HG03460 (cell line): ENCODE data around the gene LY6G6C.

Experiments
- ATAC-seq: cut with Tn5 transposase; IDR thresholded peaks from one replicate; pipeline ENCODE4 v1.9.1; 2021; ENCODE audit not compliant: unreplicated experiment

Gene LY6G6C

DNA sequence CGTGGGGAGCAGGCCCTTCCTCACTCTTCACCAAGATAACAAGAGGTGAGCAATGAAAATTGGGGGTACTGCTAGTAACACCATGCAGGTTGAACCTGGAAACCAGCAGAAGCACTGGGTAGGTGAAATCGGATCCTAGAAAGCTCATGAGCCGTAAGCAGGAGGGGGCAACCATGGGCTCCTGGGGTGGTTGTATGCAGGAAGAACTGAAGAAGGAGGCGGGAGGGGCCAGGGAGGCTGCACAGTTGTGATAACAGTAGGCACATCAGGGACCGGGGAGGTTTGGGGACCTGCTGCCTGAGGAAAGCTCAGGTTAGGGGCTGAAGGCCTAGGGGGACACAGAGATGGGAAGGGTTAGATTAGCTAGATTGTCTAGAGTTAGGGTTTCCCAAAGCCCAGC, 35.1 kb downstream of the LY6G6C start:
- ATAC-seq: no peak

DNA sequence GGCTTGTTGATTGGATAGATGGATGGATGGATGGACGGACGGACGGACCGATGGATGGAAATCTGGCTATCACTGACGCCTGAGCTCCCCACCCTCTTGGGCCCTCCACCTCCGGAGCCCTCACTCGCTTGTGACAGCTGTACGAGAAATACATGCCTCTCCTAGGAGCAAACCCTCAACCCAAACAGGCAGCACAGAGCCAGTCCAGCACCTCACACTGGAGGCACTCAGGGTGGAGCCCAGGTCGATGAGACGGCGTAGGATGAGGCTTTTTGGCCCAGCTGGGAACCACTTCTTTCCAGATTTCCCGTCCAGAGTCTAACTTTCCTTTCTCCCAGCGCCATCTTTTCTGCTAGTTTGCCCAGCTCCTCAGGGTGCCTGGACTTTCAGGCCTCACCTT, 38.0 kb downstream of the LY6G6C start:
- ATAC-seq: no peak

DNA sequence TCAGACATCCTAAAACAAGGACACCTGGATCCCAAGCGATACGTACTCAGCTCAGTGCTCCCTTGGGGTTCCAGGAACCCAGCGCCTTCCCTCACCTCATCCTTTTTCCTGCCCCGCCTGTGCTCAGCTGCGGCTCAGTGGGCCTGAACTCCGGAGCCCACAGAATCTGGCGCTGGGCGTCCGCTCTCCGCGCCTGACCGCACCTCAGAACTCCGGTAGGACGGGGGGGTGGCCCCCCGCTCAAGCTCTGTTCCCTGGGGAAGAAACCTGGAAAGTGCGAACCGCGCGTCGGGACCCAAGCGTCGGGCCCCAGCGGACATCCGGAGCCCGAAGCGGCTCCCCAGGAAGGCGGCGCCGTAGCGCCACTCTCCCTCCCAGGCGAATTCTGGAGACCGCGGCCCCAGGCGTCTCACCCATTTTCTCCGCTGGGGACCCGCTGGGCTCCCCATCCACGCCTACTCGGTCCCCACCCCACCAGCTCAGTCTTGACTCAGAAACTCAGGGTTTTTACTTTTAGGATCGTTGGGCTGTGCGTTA, 40.3 kb downstream of the LY6G6C start:
- ATAC-seq: no peak

DNA sequence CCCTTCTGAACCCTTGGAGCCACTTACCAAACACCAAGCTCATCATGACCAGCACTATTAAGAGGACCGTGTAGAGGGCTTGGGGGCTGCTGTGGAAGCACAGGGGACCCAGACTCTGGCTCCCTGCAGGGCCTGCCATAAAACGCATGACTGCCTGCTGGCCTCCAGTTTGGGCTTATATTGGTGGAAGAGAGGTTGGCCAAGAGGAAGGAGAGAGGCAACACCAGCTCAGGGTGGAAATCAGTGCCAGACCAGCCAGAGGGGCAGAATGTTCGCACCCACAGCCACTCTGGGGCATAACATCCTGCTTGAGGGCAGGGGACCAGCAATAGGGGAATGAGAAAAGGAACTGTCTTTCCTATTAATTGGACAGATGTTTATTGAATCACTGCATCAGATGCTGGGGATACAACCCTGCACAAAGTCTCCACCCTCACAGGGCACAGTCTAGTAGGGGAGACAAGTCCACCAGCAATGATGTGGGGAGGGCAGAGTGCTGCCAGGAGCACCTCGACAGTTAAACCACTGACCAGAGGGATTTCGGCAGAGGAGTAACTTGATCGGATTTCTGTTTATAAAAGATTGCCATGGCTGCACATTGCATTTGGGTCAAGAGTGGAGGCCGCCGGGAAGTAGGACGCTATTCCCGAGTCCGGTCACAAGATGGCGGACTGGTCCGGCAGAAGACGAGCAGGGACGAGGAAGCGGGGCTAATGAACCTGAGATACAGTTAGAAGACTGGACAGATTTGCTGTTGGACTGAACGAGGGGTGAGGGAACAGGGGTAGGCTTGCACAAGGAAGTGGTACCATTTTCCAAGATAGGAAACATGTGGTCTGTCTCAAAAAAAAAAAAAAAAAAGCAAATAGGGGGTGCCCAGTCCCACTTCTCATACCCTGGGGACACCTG, 41.1 kb downstream of the LY6G6C start, which contains the start of gene LY6G5C:
TSS of gene LY6G5C (minus strand) at position 842 of the 909 bp plus-strand sequence. CDS start at position 148, 694 bp downstream.
- ATAC-seq: no peak

DNA sequence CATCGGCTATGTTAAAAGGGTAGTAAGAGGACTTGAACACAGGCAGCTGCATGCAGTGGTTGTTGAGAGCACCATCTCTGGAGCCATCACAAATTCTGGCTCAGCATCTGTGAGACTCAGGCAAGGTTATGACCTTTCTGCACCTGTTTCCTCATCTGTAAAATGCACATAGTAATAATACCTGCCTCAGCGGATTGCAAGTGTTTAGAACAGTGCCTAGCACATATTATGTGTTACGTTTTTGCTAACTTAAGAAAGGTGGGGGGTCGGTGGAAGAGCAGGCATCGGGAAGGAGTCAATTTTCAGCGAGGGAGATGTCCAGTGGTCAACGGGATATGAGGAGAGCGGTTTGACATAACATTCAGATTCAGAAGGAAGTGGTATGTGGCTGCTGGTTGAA, 43.6 kb downstream of the LY6G6C start:
- ATAC-seq: no peak

DNA sequence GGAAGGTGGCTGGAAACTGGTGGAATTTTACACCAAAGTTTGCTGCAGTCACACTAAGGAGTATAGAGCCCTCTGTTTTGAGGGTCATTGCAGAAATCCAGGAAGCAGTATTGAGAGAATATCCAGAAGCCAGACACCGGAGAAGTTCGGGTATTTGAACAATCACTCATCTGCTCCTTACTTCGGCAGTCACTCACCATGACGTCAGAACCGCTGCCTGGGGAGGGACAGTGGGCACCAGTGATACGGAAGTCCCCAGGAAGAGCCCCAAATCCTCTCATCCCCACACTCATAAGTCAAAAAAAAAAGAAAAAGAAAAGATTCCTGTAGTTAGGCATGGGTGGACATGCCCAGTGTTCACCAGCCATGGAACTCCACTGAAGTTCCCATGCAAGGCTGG, 44.6 kb downstream of the LY6G6C start:
- ATAC-seq: no peak

DNA sequence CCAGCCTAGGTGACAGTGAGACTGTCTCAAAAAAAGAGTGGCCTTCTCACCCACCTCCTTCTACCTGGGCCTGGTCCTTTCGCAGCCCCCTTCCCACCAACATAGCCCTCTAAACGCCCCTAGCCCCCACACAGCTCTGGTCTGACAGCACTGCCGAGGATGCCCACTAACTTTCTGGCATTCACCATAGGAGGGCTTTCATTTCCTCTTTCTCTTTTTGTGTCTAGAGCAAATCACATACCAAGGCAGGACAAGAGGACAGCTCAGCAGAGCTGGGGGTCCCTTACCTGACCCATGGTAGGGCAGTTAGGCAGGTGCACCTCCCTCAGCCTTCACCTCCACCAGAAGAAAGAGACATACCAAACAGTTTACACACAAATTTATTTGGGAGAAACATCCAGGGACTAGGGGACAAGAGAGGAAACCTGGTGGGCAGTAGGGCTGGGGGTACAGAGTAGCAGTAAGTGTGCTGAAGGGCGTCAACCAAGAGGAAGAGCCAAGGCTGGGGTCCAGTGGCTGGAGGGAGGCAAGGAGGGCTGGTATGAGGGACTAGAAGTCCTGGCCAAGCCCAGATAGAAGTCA, 45.1 kb downstream of the LY6G6C start:
- ATAC-seq: no peak

DNA sequence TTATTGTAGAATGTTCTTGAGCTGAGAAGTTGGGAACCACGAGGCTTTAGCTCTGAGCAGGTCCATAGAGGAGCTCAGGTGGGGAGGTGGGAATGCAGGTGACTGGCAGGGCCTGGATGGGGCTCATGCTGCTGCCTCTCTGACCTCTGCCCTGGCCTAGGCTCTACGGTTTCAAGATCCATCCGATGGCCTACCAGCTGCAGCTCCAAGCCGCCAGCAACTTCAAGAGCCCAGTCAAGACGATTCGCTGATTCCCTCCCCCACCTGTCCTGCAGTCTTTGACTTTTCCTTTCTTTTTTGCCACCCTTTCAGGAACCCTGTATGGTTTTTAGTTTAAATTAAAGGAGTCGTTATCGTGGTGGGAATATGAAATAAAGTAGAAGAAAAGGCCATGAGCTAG, 51.9 kb downstream of the LY6G6C start, which contains the start of gene LY6G5B:
TSS of gene LY6G5B (plus strand) at position 301 of the 400 bp plus-strand sequence. CDS start 975 bp downstream, outside the sequence.
- no peak for ATAC-seq
